Smooth muscle cell (in vitro differentiated cells): ENCODE data around the gene ATAD3B. TPM values are rescaled to one million over a fixed set of nuclear protein-coding genes. Genes with fewer than 3 reads are reported as not detected.
A peak's percentile ranks its signal among the peaks of the same experiment; 100 is the strongest.

Source experiments
- DNase-seq: peaks from one replicate; lab custom pipeline; 2025; ENCODE audit not compliant: unreplicated experiment; lab: John Stamatoyannopoulos, UW
- H2AFZ ChIP-seq: fragments of 200-600 bp; sonication (generic); 2 replicates; pipeline ENCODE4 v1.6.0; 2016; ENCODE audit warnings: antibody characterized with exemption, low read depth, mild to moderate bottlenecking
- H3F3A ChIP-seq: fragments of 200-600 bp; sonication (generic); 2 replicates; pipeline ENCODE4 v1.6.0; 2017; ENCODE audit warnings: antibody characterized with exemption, low read depth
- H3K27ac ChIP-seq: fragments of 200-600 bp; sonication (generic); 2 replicates; pipeline ENCODE4 v1.5.1; 2016; ENCODE audit warnings: low read depth, mild to moderate bottlenecking
- H3K27me3 ChIP-seq: fragments of 200-600 bp; sonication (generic); 2 replicates; pipeline ENCODE4 v1.6.1; 2016; ENCODE audit warnings: low read depth, mild to moderate bottlenecking
- H3K36me3 ChIP-seq: fragments of 200-600 bp; sonication (generic); 2 replicates; pipeline ENCODE4 v1.5.1; 2016; ENCODE audit warnings: low read depth
- H3K4me1 ChIP-seq: fragments of 200-600 bp; sonication (generic); 2 replicates; pipeline ENCODE4 v1.5.1; 2016; ENCODE audit warnings: low read depth
- H3K4me2 ChIP-seq: fragments of 200-600 bp; sonication (generic); 2 replicates; pipeline ENCODE4 v1.6.0; 2016; ENCODE audit warnings: mild to moderate bottlenecking
- H3K4me3 ChIP-seq: fragments of 200-600 bp; sonication (generic); 2 replicates; pipeline ENCODE4 v1.5.1; 2016; ENCODE audit warnings: mild to moderate bottlenecking
- H3K79me2 ChIP-seq: fragments of 200-600 bp; sonication (generic); 2 replicates; pipeline ENCODE4 v1.6.0; 2016; ENCODE audit warnings: low read depth, mild to moderate bottlenecking
- H3K9ac ChIP-seq: fragments of 200-600 bp; sonication (generic); 2 replicates; pipeline ENCODE4 v1.6.0; 2016; ENCODE audit warnings: low read depth
- H3K9me3 ChIP-seq: fragments of 200-600 bp; sonication (generic); replicated peaks from 2 replicates; pipeline ENCODE4 v1.5.1; 2016; ENCODE audit warnings: low read depth
- H4K20me1 ChIP-seq: fragments of 200-600 bp; sonication (generic); 2 replicates; pipeline ENCODE4 v1.6.0; 2016; ENCODE audit warnings: low read depth
- WGBS: methylation state at CpG from one replicate; pipeline ENCODE4 v1.1.7; 2016; ENCODE audit warnings: low lambda C conversion rate; 5-methylcytosine and 5-hydroxymethylcytosine counted together
- polyA plus RNA-seq: library from polyadenylated mRNA; unstranded; fragments of >200 nt; fragmentation: Nextera tagmentation; extraction: Ambion mirVana; gene quantifications from 2 replicates; pipeline ENCODE4 v1.2.1, GENCODE V29; 2016
- total RNA-seq: library from RNA; depleted of rRNA; stranded (reverse); fragments of >200 nt; gene quantifications from 2 replicates; pipeline ENCODE4 v1.2.3, GENCODE V29; 2014
- TF ChIP-seq, protein P1 (sequence below): fragments of 200-600 bp; sonication (generic); IDR thresholded peaks from 2 replicates; pipeline ENCODE4 v1.5.1; 2017; ENCODE audit warnings: borderline replicate concordance, mild to moderate bottlenecking, antibody characterized with exemption; ENCODE audit not compliant: insufficient read depth, poor library complexity, severe bottlenecking

ATAD3B gene
- total and polyA plus RNA-seq, 2 experiments from 2014 or later: 8.6 to 20.2 TPM

DNA sequence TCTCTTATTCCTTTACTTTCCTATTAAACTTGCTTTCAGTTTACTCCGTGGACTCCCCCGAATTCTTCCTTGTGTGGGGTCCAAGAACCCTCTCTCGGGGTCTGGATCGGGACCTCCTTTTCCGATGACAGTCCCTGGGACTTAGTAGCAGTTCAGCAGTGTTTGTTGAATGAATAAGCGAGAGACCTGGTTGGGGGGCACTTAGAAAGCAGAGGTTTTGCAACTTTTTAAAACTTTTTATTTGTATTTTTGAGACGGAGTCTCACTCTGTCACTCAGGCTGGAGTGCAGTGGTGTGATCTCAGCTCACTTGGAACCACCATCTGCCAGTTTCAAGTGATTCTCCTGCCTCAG lies 48.3 kb upstream of the ATAD3B start:
- Histone ChIP-seq H3K4me2 (peak overlapping the region; percentile 7), H3F3A (peaks cover 7% of the 10 kb centered on the region), H3K4me3 (no peak overlapping the region), H3K4me1 (peaks cover 15% of the 10 kb centered on the region), H2AFZ (no peak overlapping the region), H3K79me2 (no peaks in the 10 kb centered on the region), H3K9ac (no peak overlapping the region), H3K27ac (peak overlapping the region; percentile 53), H4K20me1 (no peaks in the 10 kb centered on the region), H3K27me3 (no peaks in the 10 kb centered on the region), H3K36me3 (no peaks in the 10 kb centered on the region), H3K9me3 (no peaks in the 10 kb centered on the region)
- TF ChIP-seq, protein P1, sequence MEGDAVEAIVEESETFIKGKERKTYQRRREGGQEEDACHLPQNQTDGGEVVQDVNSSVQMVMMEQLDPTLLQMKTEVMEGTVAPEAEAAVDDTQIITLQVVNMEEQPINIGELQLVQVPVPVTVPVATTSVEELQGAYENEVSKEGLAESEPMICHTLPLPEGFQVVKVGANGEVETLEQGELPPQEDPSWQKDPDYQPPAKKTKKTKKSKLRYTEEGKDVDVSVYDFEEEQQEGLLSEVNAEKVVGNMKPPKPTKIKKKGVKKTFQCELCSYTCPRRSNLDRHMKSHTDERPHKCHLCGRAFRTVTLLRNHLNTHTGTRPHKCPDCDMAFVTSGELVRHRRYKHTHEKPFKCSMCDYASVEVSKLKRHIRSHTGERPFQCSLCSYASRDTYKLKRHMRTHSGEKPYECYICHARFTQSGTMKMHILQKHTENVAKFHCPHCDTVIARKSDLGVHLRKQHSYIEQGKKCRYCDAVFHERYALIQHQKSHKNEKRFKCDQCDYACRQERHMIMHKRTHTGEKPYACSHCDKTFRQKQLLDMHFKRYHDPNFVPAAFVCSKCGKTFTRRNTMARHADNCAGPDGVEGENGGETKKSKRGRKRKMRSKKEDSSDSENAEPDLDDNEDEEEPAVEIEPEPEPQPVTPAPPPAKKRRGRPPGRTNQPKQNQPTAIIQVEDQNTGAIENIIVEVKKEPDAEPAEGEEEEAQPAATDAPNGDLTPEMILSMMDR: no peak
- no peak for DNase-seq
- 90% methylated on average over 7 of the region's 7 CpGs for WGBS

DNA sequence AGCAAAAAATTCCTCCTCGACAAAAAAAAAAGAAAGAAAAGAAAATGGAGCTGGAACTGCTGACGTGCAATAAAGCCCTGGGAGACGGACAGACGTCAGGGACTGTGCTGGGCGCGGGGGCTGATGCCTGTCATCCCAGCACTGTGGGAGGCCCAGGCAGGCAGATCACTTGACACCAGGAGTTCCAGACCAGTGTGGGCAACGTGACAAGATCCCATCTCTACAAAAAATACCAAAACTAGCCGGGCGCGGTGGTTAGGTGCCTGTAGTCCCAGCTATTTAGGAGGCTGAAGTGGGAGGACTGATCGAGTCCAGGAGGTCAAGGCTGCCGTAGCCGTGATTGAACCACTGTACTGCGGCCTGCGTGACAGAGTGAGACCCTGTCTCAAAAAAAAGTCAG lies 46.9 kb upstream of the ATAD3B start:
- H4K20me1 ChIP-seq: no peaks in the 10 kb centered on the region
- DNase-seq: no peak
- no peaks in the 10 kb centered on the region for H3K36me3 ChIP-seq
- no peak overlapping the region for H3K9ac ChIP-seq
- 80% methylated on average over 15 of the region's 15 CpGs for WGBS
- no peak overlapping the region for H3K27ac ChIP-seq
- no peaks in the 10 kb centered on the region for H3K27me3 ChIP-seq
- no peak overlapping the region for H3K4me3 ChIP-seq
- TF ChIP-seq, protein P1: no peak
- no peak overlapping the region for H3K4me2 ChIP-seq
- H3K9me3 ChIP-seq: no peaks in the 10 kb centered on the region
- no peaks in the 10 kb centered on the region for H3K79me2 ChIP-seq
- no peak overlapping the region for H2AFZ ChIP-seq
- peaks cover 15% of the 10 kb centered on the region for H3K4me1 ChIP-seq
- peaks cover 15% of the 10 kb centered on the region for H3F3A ChIP-seq

DNA sequence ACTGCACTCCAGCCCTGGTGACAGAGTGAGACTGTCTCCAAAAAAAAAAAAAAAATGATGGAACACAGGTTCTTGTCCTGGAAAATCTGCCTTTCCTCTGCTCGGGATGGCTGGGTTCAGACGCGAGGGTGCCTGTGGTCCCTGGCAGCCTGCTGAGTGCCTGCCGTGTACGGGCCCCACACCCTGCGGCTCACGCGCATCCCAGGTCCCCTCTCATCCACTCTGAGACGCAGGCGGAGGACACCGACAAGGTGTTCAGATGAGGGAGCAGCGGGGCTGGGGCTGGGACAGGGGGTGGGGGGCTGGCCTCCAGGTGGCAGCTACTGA lies 46.2 kb upstream of the ATAD3B start:
- Histone ChIP-seq H4K20me1 (no peaks in the 10 kb centered on the region), H3F3A (peaks cover 22% of the 10 kb centered on the region), H3K4me3 (no peak overlapping the region), H3K4me1 (peaks cover 18% of the 10 kb centered on the region), H3K4me2 (no peak overlapping the region), H3K9me3 (no peaks in the 10 kb centered on the region), H3K9ac (no peak overlapping the region), H2AFZ (no peak overlapping the region), H3K27me3 (no peaks in the 10 kb centered on the region), H3K79me2 (no peaks in the 10 kb centered on the region), H3K36me3 (no peaks in the 10 kb centered on the region), H3K27ac (no peak overlapping the region)
- WGBS: 86% methylated on average over 11 of the region's 12 CpGs
- TF ChIP-seq, protein P1: no peak
- no peak for DNase-seq

DNA sequence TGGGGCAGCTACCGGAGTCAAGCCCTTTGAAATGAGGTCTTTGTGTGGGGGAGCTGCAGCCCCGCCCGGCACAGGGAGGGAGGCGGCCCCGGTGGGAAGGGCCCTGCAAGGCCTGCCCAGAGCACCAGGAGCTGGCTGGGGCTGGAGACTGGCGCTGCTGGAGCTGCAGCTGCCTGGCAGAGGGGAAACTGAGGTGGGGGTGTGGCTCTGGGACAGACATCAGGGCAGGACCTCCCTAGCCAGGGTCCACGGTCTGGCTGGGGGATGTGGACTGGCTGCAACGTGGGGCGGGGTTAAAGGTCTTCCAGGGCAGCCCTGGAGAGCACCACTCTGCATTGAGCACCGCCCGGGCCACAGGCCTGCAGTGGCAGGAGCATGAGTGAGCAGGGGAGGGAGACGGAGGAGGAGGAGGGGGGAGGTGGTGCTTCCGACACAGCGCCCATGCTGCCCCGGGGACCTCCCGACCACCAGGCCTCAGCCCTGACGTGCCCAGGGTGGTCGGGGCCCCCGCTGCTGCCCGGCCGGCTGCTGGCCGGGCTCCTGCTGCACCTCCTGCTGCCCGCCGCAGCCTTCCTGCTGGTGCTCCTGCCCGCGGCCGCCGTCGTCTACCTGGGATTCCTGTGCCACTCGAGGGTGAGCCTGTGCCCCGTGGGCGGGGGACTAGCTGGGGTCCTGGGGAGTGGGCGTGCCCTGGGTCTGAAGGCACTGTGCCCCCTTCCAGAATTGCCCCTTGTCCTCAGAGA lies 45.6 kb upstream of the ATAD3B start:
- no peak overlapping the region for H3K4me3 ChIP-seq
- H3K79me2 ChIP-seq: no peaks in the 10 kb centered on the region
- peaks cover 25% of the 10 kb centered on the region for H3F3A ChIP-seq
- H3K27ac ChIP-seq: no peak overlapping the region
- H3K9me3 ChIP-seq: no peaks in the 10 kb centered on the region
- no peak overlapping the region for H2AFZ ChIP-seq
- H3K4me1 ChIP-seq: peaks cover 22% of the 10 kb centered on the region
- no peaks in the 10 kb centered on the region for H4K20me1 ChIP-seq
- H3K27me3 ChIP-seq: no peaks in the 10 kb centered on the region
- no peak overlapping the region for H3K4me2 ChIP-seq
- TF ChIP-seq, protein P1: no peak
- H3K9ac ChIP-seq: no peak overlapping the region
- WGBS: 70% methylated on average over 5 of the region's 33 CpGs
- H3K36me3 ChIP-seq: no peaks in the 10 kb centered on the region
- no peak for DNase-seq
